ENCODE measurements around the gene DBN1.

The DBN1 gene

DNA sequence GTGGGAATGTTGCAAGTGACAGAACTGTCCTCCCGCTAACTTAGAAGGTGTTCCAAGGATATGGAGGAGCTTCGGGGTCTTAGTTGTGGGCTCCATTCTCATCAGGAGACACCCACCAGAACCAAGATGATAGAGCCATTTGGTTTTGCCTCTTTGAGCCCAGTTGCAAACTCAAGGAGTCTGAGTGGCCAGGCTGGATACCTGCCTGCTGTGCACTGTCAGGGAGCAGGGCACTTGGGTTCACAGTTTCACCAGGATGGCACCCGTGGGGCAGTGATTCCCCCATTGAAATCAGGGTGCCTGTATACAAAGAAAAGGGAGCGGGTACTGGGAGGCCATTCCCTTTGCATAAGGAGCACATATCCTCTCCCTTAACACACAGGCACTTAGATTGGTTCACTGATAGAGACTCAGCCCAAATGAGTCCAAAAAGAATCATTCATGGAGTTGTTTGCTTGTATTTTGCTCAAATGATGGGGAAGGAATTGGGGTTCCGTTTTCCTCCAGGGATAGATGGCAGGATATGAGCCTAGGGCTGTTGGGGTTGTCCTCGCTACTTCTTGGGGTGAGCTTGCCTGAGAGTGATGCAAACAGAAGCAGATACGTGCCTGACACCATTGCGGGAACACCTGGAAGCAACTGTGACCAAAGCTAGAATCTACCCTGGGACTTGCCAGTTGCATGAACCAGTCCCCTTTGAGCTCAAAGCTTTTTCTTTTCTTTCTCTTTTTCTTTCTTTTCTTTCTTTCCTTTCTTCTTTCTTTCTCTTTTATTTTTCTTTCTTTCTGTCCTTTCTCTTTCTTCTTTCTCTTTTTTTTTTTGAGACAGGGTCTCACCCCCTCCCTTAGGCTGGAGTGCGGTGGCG, 28.1 kb downstream of the DBN1 start:
- in situ Hi-C loops (cut with MboI; ENCODE audit: low sequenced_read_pairs) = no loop called here

- in situ Hi-C loops (cut with MboI; ENCODE audit: low sequenced_read_pairs) = loop anchor here (5.0 kb wide), 1 partner anchor 52 kb away; no protein-coding TSS in a partner anchor
Measured at GRCh38 chr5:177444106-177445051, 29.1 kb downstream of the DBN1 start.

DNA sequence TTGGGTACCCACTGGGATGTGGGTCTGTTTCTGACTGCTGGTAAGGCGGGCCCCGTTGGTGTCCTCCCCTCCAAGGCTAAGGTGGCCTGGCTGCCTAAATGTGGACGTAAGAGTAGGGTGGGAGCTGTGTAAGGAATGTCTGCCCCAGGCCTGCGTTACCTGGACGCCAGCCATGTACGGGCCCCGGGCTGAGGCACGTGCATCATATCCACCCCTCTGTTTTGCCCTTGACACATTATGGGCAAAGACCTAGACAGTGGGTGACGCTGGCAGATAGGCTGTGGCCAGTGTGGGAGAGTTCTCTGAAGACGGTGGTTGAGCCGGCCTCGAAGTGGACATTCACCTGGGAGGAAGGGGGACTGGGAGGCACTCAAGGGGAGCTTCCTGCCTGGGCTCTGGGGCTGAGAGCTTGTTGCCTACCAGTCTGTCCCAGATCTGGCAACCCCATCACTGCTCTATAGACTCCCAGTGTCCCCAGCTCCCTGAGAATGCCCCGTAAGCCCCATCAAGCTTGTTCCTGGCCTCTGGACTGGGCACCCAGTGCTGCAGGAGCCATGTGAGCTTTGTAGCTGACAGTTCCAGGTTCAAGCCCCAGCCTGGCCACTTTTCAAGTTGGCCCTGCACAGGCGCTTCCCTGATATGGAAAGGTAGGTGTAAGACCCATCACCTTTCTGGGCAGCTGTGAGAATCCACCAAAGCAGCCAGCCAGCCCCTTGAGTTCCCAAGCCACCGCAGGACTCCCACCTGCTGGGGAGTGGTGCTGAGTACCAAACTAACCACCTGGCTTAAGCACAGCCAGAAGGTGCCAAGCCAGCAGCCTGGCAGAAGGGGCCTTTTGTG, 30.1 kb downstream of the DBN1 start:
- in situ Hi-C loops (cut with MboI; ENCODE audit: low sequenced_read_pairs) = loop anchor here (5.0 kb wide), 1 partner anchor 51 kb away; no protein-coding TSS in a partner anchor

- in situ Hi-C loops (cut with MboI; ENCODE audit: low sequenced_read_pairs) = loop anchor here (5.0 kb wide), 1 partner anchor 50 kb away; no protein-coding TSS in a partner anchor
Measured at GRCh38 chr5:177442066-177442826, 31.2 kb downstream of the DBN1 start.

GRCh38 chr5:177440990-177441780, 32.2 kb downstream of the DBN1 start:
- in situ Hi-C loops (cut with MboI; ENCODE audit: low sequenced_read_pairs) = loop anchor here (5.0 kb wide), 1 partner anchor 49 kb away; no protein-coding TSS in a partner anchor

GRCh38 chr5:177440211-177440989, 33.0 kb downstream of the DBN1 start:
- in situ Hi-C loops (cut with MboI; ENCODE audit: low sequenced_read_pairs) = loop anchor here (5.0 kb wide), 1 partner anchor 48 kb away; no protein-coding TSS in a partner anchor

GRCh38 chr5:177439518-177440053, 33.8 kb downstream of the DBN1 start:
- in situ Hi-C loops (cut with MboI; ENCODE audit: low sequenced_read_pairs) = loop anchor here (5.0 kb wide), 1 partner anchor 47 kb away; no protein-coding TSS in a partner anchor

DNA sequence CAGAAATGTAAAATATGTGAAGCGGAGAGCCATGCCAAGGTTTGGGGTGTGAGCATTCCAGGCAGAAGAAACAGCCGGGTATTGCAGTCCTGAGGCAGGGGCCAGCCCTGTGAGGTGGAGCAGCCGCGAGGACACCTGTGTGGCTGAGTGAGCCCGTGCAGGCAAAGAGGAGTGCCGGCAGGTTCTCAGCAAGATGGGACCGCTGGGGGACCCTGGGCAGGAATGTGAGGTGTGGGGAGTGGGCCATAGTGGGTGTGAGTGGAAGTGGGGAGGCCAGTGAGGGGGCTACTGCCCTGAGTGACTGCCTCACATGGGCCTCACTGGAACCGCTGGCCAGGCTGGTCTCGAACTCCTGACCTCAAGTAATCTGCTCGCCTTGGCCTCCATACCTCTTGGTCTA, 35.0 kb downstream of the DBN1 start:
- in situ Hi-C loops (cut with MboI; ENCODE audit: low sequenced_read_pairs) = no loop called here

DNA sequence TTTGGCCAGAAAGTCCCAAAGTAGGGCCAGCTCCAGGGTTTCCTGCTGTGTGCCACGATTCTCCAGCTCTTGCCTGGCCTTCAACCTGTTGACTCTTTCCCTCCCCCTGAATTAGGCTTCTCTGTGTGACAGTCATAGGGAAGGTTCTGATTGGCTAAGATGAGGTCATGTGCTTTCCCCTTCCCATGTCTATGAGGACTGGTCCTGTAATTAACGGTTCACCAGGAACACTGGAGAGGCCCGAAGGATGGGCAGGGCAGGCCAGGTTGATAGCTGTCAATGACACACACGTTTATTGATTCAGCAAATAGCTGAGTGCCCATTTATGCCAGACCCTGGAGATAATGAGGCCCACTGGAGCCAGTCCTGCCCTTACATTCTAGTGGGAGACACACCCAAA, 35.8 kb downstream of the DBN1 start:
- in situ Hi-C loops (cut with MboI; ENCODE audit: low sequenced_read_pairs) = no loop called here

DNA sequence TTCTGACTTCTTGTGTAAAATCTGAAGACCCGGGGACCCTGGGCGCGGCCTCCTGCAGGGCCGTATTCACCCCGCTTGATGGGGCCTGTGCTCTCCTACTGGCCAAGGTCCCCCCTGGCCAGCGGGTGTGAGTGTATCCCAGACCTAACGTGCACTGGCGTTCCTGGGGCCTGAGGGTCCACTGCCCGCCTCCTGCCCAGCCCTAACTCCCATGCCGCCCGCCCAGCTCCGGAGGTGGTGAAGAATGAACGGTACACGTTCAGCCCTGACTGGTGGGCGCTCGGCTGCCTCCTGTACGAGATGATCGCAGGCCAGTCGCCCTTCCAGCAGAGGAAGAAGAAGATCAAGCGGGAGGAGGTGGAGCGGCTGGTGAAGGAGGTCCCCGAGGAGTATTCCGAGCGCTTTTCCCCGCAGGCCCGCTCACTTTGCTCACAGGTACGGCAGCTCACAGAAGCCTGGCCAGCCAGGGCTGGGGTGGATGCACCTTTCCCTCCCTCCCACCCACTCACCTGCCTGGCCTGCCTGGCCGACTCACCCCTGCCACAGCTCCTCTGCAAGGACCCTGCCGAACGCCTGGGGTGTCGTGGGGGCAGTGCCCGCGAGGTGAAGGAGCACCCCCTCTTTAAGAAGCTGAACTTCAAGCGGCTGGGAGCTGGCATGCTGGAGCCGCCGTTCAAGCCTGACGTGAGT, 37.4 kb downstream of the DBN1 start:
- in situ Hi-C loops (cut with MboI; ENCODE audit: low sequenced_read_pairs) = no loop called here

- in situ Hi-C loops (cut with MboI; ENCODE audit: low sequenced_read_pairs) = no loop called here
Measured at GRCh38 chr5:177434942-177435738, 38.3 kb downstream of the DBN1 start.

DNA sequence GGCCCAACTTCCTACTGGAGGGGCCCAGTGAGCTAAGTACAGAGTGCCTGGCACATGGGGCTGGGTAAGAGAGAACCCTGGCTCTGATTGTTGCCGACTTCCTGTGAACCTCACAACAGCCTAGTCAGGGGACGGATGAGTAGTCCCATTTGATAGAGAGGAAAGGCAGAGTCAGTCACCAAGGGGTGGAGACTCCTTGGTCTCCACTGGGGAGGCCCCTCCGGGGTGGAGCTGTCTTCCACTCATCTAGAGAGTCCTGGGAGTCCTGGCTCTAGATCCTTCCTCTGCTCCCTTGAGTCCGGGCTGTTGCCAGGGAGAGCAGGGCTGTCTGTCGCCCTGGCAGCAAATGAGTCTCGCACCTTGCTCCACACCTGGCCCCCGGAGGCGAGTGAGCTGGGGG, 39.0 kb downstream of the DBN1 start:
- in situ Hi-C loops (cut with MboI; ENCODE audit: low sequenced_read_pairs) = no loop called here

- in situ Hi-C loops (cut with MboI; ENCODE audit: low sequenced_read_pairs) = no loop called here
Measured at GRCh38 chr5:177433658-177434217, 39.7 kb downstream of the DBN1 start.

GRCh38 chr5:177432839-177433657, 40.4 kb downstream of the DBN1 start:
- in situ Hi-C loops (cut with MboI; ENCODE audit: low sequenced_read_pairs) = no loop called here

DNA sequence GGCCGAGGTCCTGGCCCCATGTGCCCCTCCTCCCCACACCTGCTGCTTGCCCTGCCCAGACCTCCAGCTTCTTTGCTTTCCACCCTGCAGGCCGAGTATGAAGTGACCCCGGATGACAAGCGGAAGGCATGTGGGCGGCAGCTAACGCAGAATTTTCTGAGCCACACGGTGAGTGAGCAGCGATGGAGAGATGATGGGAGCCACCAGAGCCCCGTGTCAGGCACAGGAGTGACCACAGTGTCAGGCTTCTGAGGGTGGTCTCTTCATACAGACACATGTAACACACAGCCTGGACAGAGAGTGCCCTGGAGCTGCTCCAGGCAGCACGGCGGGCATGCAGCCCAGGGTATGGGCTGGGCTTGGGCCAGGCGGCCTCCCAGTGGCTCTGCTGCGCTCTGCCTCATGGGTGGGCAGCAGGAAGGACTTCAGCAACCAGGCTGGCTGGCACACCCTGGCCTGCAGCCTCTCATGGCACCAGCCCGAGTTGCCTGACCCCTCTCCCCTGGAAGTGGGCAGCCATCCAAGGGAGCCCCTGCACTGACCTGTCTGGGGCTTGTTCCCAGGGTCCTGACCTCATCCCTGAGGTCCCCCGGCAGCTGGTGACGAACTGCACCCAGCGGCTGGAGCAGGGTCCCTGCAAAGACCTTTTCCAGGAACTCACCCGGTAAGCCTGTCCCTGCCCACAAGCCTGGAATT, 41.1 kb downstream of the DBN1 start:
- in situ Hi-C loops (cut with MboI; ENCODE audit: low sequenced_read_pairs) = no loop called here
